Right forelimb (tissue), 1 donor: Measurements from ENCODE around the gene NELL1.

Experiments
- DNase-seq: peaks from one replicate; pipeline ENCODE4 v3.0.0-alpha.2; 2018

The NELL1 gene

DNA sequence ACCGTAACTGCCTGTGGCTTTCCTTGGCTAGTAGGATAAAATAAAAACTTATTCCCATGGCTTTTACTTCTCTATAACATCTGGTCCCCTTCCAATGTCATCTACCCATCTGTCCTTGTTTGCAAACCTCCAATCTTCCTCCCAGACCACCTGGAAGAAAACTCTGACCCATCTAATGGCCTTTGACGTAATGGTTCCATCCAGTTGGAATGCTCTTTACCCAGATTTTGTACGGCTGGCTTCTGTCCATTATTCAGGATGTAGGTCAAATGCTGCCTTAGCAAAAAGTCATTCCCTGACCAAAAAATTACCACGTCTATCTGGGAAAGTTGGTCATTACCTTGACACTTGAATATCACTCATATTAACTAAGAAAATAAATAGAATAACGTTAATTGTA lies 945.6 kb downstream of the NELL1 start:
- no peak for DNase-seq

DNA sequence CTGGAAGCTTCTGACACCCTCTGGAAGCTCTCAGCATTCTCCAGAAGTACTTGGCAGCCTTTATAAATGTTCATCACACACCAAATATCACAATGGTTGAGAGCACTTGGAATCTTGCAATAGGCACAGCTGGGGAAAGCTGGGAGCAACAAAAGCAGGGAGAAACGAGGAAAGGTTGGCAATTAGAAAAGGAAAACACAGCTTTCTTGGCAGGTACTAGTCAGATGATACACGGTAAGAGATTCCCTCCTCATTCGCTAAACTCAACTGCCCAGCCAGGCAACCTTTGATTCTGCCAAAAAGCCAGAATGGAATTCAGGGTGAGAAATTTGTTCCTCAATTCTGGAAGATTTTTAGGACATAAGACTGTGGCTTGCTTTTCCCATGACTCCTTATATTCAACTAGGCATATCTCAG lies 946.6 kb downstream of the NELL1 start:
- no peak for DNase-seq

DNA sequence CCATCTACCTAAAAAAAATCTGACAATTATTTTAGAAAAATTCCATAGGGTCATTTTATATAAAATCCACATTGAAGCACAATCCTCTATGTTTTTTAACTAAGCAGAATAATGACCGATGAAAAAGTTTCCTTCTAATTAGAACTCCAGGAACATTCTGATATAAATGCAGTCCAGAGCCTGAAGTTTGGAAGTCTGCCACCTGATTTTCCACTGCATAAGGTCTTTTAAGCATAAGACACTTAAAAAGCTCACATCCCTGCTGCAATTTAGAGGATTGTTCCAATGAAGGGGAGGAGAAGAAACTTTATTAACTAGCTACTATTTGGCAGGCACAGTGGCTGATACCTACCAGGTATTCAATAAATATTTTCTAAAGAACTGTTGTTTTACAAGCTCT lies 953.2 kb downstream of the NELL1 start:
- no peak for DNase-seq

DNA sequence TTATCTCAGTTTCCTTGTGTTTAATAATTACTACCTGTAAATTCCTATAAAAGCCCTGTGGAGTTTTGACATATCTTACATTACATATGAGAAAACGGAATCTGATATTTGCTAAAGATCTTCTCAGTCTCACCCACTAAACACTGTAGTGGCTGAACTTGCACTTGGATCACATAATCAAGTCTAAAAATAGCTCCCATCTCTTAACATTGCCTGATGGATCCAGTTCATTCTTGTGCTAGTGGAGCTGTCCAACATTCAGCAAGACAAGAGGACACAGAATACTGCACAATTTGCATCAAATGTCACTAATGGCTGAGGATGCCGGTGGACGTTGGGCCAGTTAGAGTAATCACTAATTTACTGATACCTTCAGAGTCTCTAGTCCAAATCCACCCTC lies 953.6 kb downstream of the NELL1 start:
- no peak for DNase-seq
